ENCODE results near the gene MAPK8. TPM values are rescaled to one million over a fixed set of nuclear protein-coding genes. Genes with fewer than 3 reads are reported as not detected.

MAPK8 gene
- polyA plus RNA-seq, 1 experiment: 31.2 TPM

- POLR2A ChIA-PET: no interaction called here
- DNase-seq (ENCODE audit: low read depth): no peak
- Histone ChIP-seq H3K36me3 (ENCODE audit: control insufficient read depth, insufficient read depth, low read length) (peaks cover 11% of the 10 kb centered on the region), H3K27me3 (ENCODE audit: control insufficient read depth, insufficient read depth, low read length) (no peaks in the 10 kb centered on the region), H3K4me3 (ENCODE audit: low read depth, low read length) (no peak overlapping the region)
- CTCF ChIA-PET: interaction anchor here (1.3 kb wide), 1 partner anchor 12 kb away, joined by 3 read pairs; no protein-coding TSS in a partner anchor
- TF ChIP-seq CTCF (IDR thresholded peaks at IDR 0.05; ENCODE audit: insufficient read depth, low read depth, low read length): no peak
These were observed 149.9 kb downstream of the MAPK8 start for GRCh38 chr10:48456361-48456804.

- ChIA-PET CTCF (no interaction called here), POLR2A (no interaction called here)
- Histone ChIP-seq H3K36me3 (ENCODE audit: control insufficient read depth, insufficient read depth, low read length) (peaks cover 11% of the 10 kb centered on the region), H3K27me3 (ENCODE audit: control insufficient read depth, insufficient read depth, low read length) (no peaks in the 10 kb centered on the region), H3K4me3 (ENCODE audit: low read depth, low read length) (no peak overlapping the region)
- no peak for DNase-seq (ENCODE audit: low read depth)
- no peak for TF ChIP-seq CTCF (IDR thresholded peaks at IDR 0.05; ENCODE audit: insufficient read depth, low read depth, low read length)
These were observed 150.6 kb downstream of the MAPK8 start for GRCh38 chr10:48456808-48457761.

- CTCF ChIA-PET: interaction anchor here (1.1 kb wide), 1 partner anchor 67 kb away, joined by 3 read pairs; no protein-coding TSS in a partner anchor
- H3K27me3 ChIP-seq (ENCODE audit: control insufficient read depth, insufficient read depth, low read length): no peaks in the 10 kb centered on the region
- TF ChIP-seq CTCF (IDR thresholded peaks at IDR 0.05; ENCODE audit: insufficient read depth, low read depth, low read length): no peak
- H3K4me3 ChIP-seq (ENCODE audit: low read depth, low read length): no peak overlapping the region
- H3K36me3 ChIP-seq (ENCODE audit: control insufficient read depth, insufficient read depth, low read length): peaks cover 4% of the 10 kb centered on the region
- no peak for DNase-seq (ENCODE audit: low read depth)
- POLR2A ChIA-PET: no interaction called here
These were observed 151.6 kb downstream of the MAPK8 start for GRCh38 chr10:48457949-48458661.

GRCh38 chr10:48458662-48459048 is 152.2 kb downstream of the MAPK8 start:
- DNase-seq (ENCODE audit: low read depth): no peak
- ChIA-PET POLR2A (no interaction called here), CTCF (interaction anchor here (1.1 kb wide), 1 partner anchor 66 kb away, joined by 3 read pairs; no protein-coding TSS in a partner anchor)
- TF ChIP-seq CTCF (IDR thresholded peaks at IDR 0.05; ENCODE audit: insufficient read depth, low read depth, low read length): no peak
- Histone ChIP-seq H3K27me3 (ENCODE audit: control insufficient read depth, insufficient read depth, low read length) (no peaks in the 10 kb centered on the region), H3K36me3 (ENCODE audit: control insufficient read depth, insufficient read depth, low read length) (peaks cover under 1% of the 10 kb centered on the region), H3K4me3 (ENCODE audit: low read depth, low read length) (no peak overlapping the region)

All from BJ (cell line).